OCI-LY3 (cell line): ENCODE measurements around the gene PSG7.
"Not testable (repeated sequence)": the region's sequence is repeated elsewhere in the genome, so short reads cannot be mapped to it uniquely, and the experiment has no call there.

Experiments
- H2AFZ ChIP-seq: fragments of 200-600, 300-600 bp; shearing (Covaris generic); 2 replicates; pipeline ENCODE4 v1.6.0; 2014; ENCODE audit warnings: antibody characterized with exemption, low read depth, low read length
- H3K27ac ChIP-seq: fragments of 200-600, 300-600 bp; sonication (generic); 2 replicates; pipeline ENCODE4 v1.5.1; 2014; ENCODE audit warnings: mild to moderate bottlenecking, low read length, moderate library complexity, mixed read lengths
- H3K27me3 ChIP-seq: fragments of 200-600, 300-600 bp; sonication (generic); 2 replicates; pipeline ENCODE4 v1.6.1; 2014; ENCODE audit warnings: low read depth, low read length, mixed read lengths
- H3K36me3 ChIP-seq: fragments of 200-600, 300-600 bp; sonication (generic); replicated peaks from 2 replicates; pipeline ENCODE3; 2014; ENCODE audit warnings: low read depth, low read length, mixed read lengths
- H3K4me1 ChIP-seq: fragments of 300-600, 200-600 bp; sonication (generic); 2 replicates; pipeline ENCODE4 v1.6.1; 2014; ENCODE audit warnings: low read length, mixed read lengths
- H3K4me2 ChIP-seq: fragments of 200-600, 300-600 bp; sonication (generic); 2 replicates; pipeline ENCODE4 v1.6.1; 2014; ENCODE audit warnings: low read length, mixed read lengths
- H3K4me3 ChIP-seq: fragments of 300-600, 200-600 bp; sonication (generic); 2 replicates; pipeline ENCODE4 v1.5.1; 2014; ENCODE audit warnings: antibody characterized with exemption, mild to moderate bottlenecking, low read length, moderate library complexity
- H3K79me2 ChIP-seq: fragments of 300-600, 200-600 bp; shearing (Covaris generic); 2 replicates; pipeline ENCODE4 v1.6.1; 2014; ENCODE audit warnings: mild to moderate bottlenecking, low read length, mixed read lengths
- H3K9ac ChIP-seq: fragments of 300-600, 200-600 bp; shearing (Covaris generic); 2 replicates; pipeline ENCODE4 v1.6.0; 2014; ENCODE audit warnings: mild to moderate bottlenecking, low read length, moderate library complexity
- H3K9me3 ChIP-seq: fragments of 200-600, 300-600 bp; shearing (Covaris generic); 2 replicates; pipeline ENCODE4 v1.6.1; 2014; ENCODE audit warnings: low read length, mixed read lengths; ENCODE audit not compliant: insufficient read depth
- H4K20me1 ChIP-seq: fragments of 200-600, 300-600 bp; sonication (generic); 2 replicates; pipeline ENCODE4 v1.6.1; 2016; ENCODE audit warnings: low read length, mixed read lengths; ENCODE audit not compliant: insufficient read depth

PSG7 gene

GRCh38 chr19:42906162-42906561 lies 30.8 kb downstream of the PSG7 start:
- not testable (repeated sequence) for H3K27me3 ChIP-seq, H3K79me2 ChIP-seq, H2AFZ ChIP-seq, H3K4me2 ChIP-seq, H3K4me1 ChIP-seq, H4K20me1 ChIP-seq, H3K4me3 ChIP-seq, H3K27ac ChIP-seq, H3K9me3 ChIP-seq, H3K36me3 ChIP-seq, H3K9ac ChIP-seq

GRCh38 chr19:42900561-42900960 lies 36.4 kb downstream of the PSG7 start:
- not testable (repeated sequence) for H2AFZ ChIP-seq, H3K9me3 ChIP-seq, H3K27ac ChIP-seq, H4K20me1 ChIP-seq, H3K4me3 ChIP-seq, H3K4me2 ChIP-seq, H3K36me3 ChIP-seq, H3K27me3 ChIP-seq, H3K79me2 ChIP-seq, H3K4me1 ChIP-seq, H3K9ac ChIP-seq

- H3K79me2 ChIP-seq, H3K27me3 ChIP-seq, H3K36me3 ChIP-seq, H3K4me2 ChIP-seq, H3K4me1 ChIP-seq, H3K9me3 ChIP-seq, H4K20me1 ChIP-seq, H3K27ac ChIP-seq, H3K4me3 ChIP-seq, H3K9ac ChIP-seq, H2AFZ ChIP-seq: not testable (repeated sequence)
These were observed 37.3 kb downstream of the PSG7 start for GRCh38 chr19:42899674-42900073.

GRCh38 chr19:42899110-42899509 lies 37.9 kb downstream of the PSG7 start:
- not testable (repeated sequence) for H3K27ac ChIP-seq, H3K36me3 ChIP-seq, H3K27me3 ChIP-seq, H2AFZ ChIP-seq, H3K9ac ChIP-seq, H3K4me2 ChIP-seq, H3K4me1 ChIP-seq, H3K79me2 ChIP-seq, H3K9me3 ChIP-seq, H3K4me3 ChIP-seq, H4K20me1 ChIP-seq

GRCh38 chr19:42898656-42899055 lies 38.4 kb downstream of the PSG7 start:
- H4K20me1 ChIP-seq, H3K4me3 ChIP-seq, H3K9ac ChIP-seq, H3K4me1 ChIP-seq, H3K27ac ChIP-seq, H2AFZ ChIP-seq, H3K36me3 ChIP-seq, H3K27me3 ChIP-seq, H3K79me2 ChIP-seq, H3K4me2 ChIP-seq, H3K9me3 ChIP-seq: not testable (repeated sequence)

- not testable (repeated sequence) for H3K36me3 ChIP-seq, H3K4me3 ChIP-seq, H3K4me2 ChIP-seq, H2AFZ ChIP-seq, H3K27me3 ChIP-seq, H3K9ac ChIP-seq, H3K79me2 ChIP-seq, H3K9me3 ChIP-seq, H3K4me1 ChIP-seq, H4K20me1 ChIP-seq, H3K27ac ChIP-seq
These were observed 39.3 kb downstream of the PSG7 start for GRCh38 chr19:42897729-42898128.

GRCh38 chr19:42890446-42890845 lies 46.6 kb downstream of the PSG7 start:
- not testable (repeated sequence) for H3K4me1 ChIP-seq, H3K9me3 ChIP-seq, H3K27ac ChIP-seq, H3K79me2 ChIP-seq, H3K4me3 ChIP-seq, H3K4me2 ChIP-seq, H3K36me3 ChIP-seq, H3K9ac ChIP-seq, H4K20me1 ChIP-seq, H3K27me3 ChIP-seq, H2AFZ ChIP-seq

GRCh38 chr19:42887876-42888445 lies 49.0 kb downstream of the PSG7 start:
- not testable (repeated sequence) for H3K9ac ChIP-seq, H3K4me3 ChIP-seq, H2AFZ ChIP-seq, H4K20me1 ChIP-seq, H3K9me3 ChIP-seq, H3K27me3 ChIP-seq, H3K4me1 ChIP-seq, H3K4me2 ChIP-seq, H3K36me3 ChIP-seq, H3K79me2 ChIP-seq, H3K27ac ChIP-seq

- not testable (repeated sequence) for H3K4me3 ChIP-seq, H3K79me2 ChIP-seq, H3K9ac ChIP-seq, H3K27ac ChIP-seq, H3K4me2 ChIP-seq, H3K4me1 ChIP-seq, H3K9me3 ChIP-seq, H3K27me3 ChIP-seq, H2AFZ ChIP-seq, H3K36me3 ChIP-seq, H4K20me1 ChIP-seq
These were observed 54.3 kb downstream of the PSG7 start for GRCh38 chr19:42882730-42883129.

GRCh38 chr19:42882010-42882409 lies 55.0 kb downstream of the PSG7 start:
- H3K4me1 ChIP-seq, H3K4me2 ChIP-seq, H3K4me3 ChIP-seq, H3K9me3 ChIP-seq, H2AFZ ChIP-seq, H4K20me1 ChIP-seq, H3K36me3 ChIP-seq, H3K9ac ChIP-seq, H3K79me2 ChIP-seq, H3K27ac ChIP-seq, H3K27me3 ChIP-seq: not testable (repeated sequence)
